Natural killer cell (primary cell): ENCODE measurements around the gene UROC1. TPM values are rescaled to one million over a fixed set of nuclear protein-coding genes. Genes with fewer than 3 reads are reported as not detected.

Source experiments
- ATAC-seq, 3 donors: fragments of 150-1000 bp in 2 of 3; fragments of 200-7000 bp in 1 of 3; cut with Tn5 transposase; 1 replicate in 1 of 3; 2 replicates in 2 of 3; pipeline ENCODE4 v1.10.0; 2021; ENCODE audit warnings: mild to moderate bottlenecking in 2 of 3, moderate library complexity in 2 of 3
- DNase-seq, 2 donors: peaks; one replicate each; pipeline versions ENCODE4 v3.0.0 to v3.0.0-alpha.2; 2013 to 2021; ENCODE audit warnings: mixed read lengths in 1 of 2
- H3K27ac ChIP-seq: one replicate; pipeline ENCODE4 v1.5.1; 2013; ENCODE audit warnings: mild to moderate bottlenecking, low read length
- H3K27me3 ChIP-seq: one replicate; pipeline ENCODE4 v1.6.1; 2013; ENCODE audit warnings: low read length; ENCODE audit not compliant: control insufficient read depth, insufficient read depth
- H3K36me3 ChIP-seq: one replicate; pipeline ENCODE4 v1.6.1; 2013; ENCODE audit warnings: low read length; ENCODE audit not compliant: control insufficient read depth, insufficient read depth
- H3K4me1 ChIP-seq: one replicate; pipeline ENCODE4 v1.6.1; 2013; ENCODE audit warnings: low read length; ENCODE audit not compliant: control insufficient read depth, insufficient read depth
- H3K4me3 ChIP-seq: one replicate; pipeline ENCODE4 v1.5.1; 2013; ENCODE audit warnings: low read length
- H3K9me3 ChIP-seq: one replicate; pipeline ENCODE4 v1.6.1; 2013; ENCODE audit warnings: low read length; ENCODE audit not compliant: control insufficient read depth, insufficient read depth
- H3K27ac Mint-ChIP-seq, 2 donors: one replicate each; pipeline ENCODE4 v1.8.0; 2022; ENCODE audit warnings: mild to moderate bottlenecking in 2 of 2, mixed read lengths in 2 of 2, moderate library complexity in 1 of 2
- H3K27me3 Mint-ChIP-seq, 2 donors: one replicate each; pipeline ENCODE4 v1.8.0; 2022; ENCODE audit warnings: low read depth in 2 of 2, mixed read lengths in 2 of 2
- H3K36me3 Mint-ChIP-seq: one replicate; pipeline ENCODE4 v1.8.0; 2022; ENCODE audit warnings: mixed read lengths
- H3K4me1 Mint-ChIP-seq, 2 donors: one replicate each; pipeline ENCODE4 v1.8.0; 2022; ENCODE audit warnings: mixed read lengths in 2 of 2
- H3K4me3 Mint-ChIP-seq: one replicate; pipeline ENCODE4 v1.8.0; 2022; ENCODE audit warnings: mild to moderate bottlenecking, moderate library complexity, mixed read lengths
- H3K9me3 Mint-ChIP-seq, 2 donors: one replicate each; pipeline ENCODE4 v1.8.0; 2022; ENCODE audit warnings: mixed read lengths in 2 of 2
- WGBS: methylation state at CpG from one replicate; pipeline ENCODE4 v1.1.7; 2013; ENCODE audit warnings: missing lambda C conversion rate; ENCODE audit not compliant: insufficient coverage; 5-methylcytosine and 5-hydroxymethylcytosine counted together
- intact Hi-C: fragments of 100-400 bp; cut with micrococcal nuclease; formaldehyde crosslinking; loops from one replicate; pipeline ENCODE4 v1.14.2; 2022
- total RNA-seq, 4 donors: library from RNA; stranded (reverse); fragments of 120-200 nt in 1 of 4; gene quantifications; one replicate each; pipeline versions ENCODE4 v1.2.3 to v1.2.4, GENCODE V29; 2013 to 2022
- TF ChIP-seq, protein P1 (sequence below): fragments of 200-600 bp; IDR thresholded peaks from one replicate; pipeline ENCODE4 v1.8.0; 2022; ENCODE audit warnings: antibody characterized with exemption

The UROC1 gene
- total RNA-seq, 3 donors from 2014 or later (not counting 1 experiment from before 2014, with no cell fraction given), result not detected

DNA sequence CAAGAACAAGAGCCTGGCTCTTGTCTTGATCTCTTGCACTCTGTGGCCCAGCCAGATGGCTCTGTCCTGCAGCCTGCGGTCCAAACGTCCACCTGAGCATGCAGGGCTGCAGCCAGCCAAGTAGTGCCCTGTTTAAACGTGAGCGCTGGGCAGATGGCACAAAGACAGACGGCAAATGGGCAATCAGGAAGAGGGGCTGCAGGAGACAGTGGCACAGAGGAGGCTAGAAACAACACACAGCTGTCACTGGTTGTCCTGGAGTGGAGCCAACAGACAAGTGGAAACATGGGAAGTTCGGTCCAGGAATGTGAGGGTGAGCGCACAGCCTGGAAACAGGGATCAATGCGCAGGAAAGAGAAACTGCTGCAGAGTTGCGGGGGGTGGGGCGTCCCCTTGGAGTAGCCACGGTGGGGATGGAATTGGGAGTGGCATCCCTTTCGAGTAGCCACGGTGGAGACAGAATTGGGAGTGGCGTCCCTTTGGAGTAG is 31.2 kb downstream of the UROC1 start:
- H3K27me3 ChIP-seq, result no peaks in the 10 kb centered on the region
- H3K4me1 ChIP-seq, result peaks cover 13% of the 10 kb centered on the region

GRCh38 chr3:126485956-126486355 is 31.6 kb downstream of the UROC1 start:
- Mint-ChIP-seq H3K9me3 (no peaks in the 10 kb centered on the region), H3K36me3 (no peaks in the 10 kb centered on the region), H3K27ac (no peak overlapping the region), H3K4me3 (no peak overlapping the region), H3K4me1 (peaks cover 0 to 12% of the 10 kb centered on the region in 2 donors), H3K27me3 (no peaks in the 10 kb centered on the region)
- TF ChIP-seq, protein P1, sequence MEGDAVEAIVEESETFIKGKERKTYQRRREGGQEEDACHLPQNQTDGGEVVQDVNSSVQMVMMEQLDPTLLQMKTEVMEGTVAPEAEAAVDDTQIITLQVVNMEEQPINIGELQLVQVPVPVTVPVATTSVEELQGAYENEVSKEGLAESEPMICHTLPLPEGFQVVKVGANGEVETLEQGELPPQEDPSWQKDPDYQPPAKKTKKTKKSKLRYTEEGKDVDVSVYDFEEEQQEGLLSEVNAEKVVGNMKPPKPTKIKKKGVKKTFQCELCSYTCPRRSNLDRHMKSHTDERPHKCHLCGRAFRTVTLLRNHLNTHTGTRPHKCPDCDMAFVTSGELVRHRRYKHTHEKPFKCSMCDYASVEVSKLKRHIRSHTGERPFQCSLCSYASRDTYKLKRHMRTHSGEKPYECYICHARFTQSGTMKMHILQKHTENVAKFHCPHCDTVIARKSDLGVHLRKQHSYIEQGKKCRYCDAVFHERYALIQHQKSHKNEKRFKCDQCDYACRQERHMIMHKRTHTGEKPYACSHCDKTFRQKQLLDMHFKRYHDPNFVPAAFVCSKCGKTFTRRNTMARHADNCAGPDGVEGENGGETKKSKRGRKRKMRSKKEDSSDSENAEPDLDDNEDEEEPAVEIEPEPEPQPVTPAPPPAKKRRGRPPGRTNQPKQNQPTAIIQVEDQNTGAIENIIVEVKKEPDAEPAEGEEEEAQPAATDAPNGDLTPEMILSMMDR, result no peak
- Histone ChIP-seq H3K27ac (no peak overlapping the region), H3K9me3 (no peaks in the 10 kb centered on the region), H3K36me3 (no peaks in the 10 kb centered on the region), H3K4me3 (no peak overlapping the region), H3K27me3 (no peaks in the 10 kb centered on the region), H3K4me1 (peaks cover 13% of the 10 kb centered on the region)
- no peak for ATAC-seq
- DNase-seq, result no peak
- 96% methylated on average over 9 of the region's 9 CpGs for WGBS
- intact Hi-C loops, result no loop called here

More for the DNA sequence above, 31.2 kb downstream of the UROC1 start:
- Mint-ChIP-seq H3K27me3 (no peaks in the 10 kb centered on the region), H3K27ac (no peak overlapping the region), H3K36me3 (no peaks in the 10 kb centered on the region), H3K4me3 (no peak overlapping the region), H3K9me3 (no peaks in the 10 kb centered on the region), H3K4me1 (peaks cover 0 to 12% of the 10 kb centered on the region in 2 donors)
- WGBS, result 95% methylated on average over 14 of the region's 14 CpGs
- no peak for DNase-seq
- Histone ChIP-seq H3K4me3 (no peak overlapping the region), H3K36me3 (no peaks in the 10 kb centered on the region), H3K9me3 (no peaks in the 10 kb centered on the region), H3K27ac (no peak overlapping the region)
- no peak for ATAC-seq
- TF ChIP-seq, protein P1, result no peak
- intact Hi-C loops, result no loop called here

- no peaks in the 10 kb centered on the region for H3K27me3 Mint-ChIP-seq
- Histone ChIP-seq H3K27ac (no peak overlapping the region), H3K27me3 (no peaks in the 10 kb centered on the region), H3K4me3 (no peak overlapping the region), H3K36me3 (no peaks in the 10 kb centered on the region), H3K9me3 (no peaks in the 10 kb centered on the region), H3K4me1 (peaks cover 13% of the 10 kb centered on the region)
- H3K9me3 Mint-ChIP-seq, result no peaks in the 10 kb centered on the region
- TF ChIP-seq, protein P1, result no peak
- intact Hi-C loops, result no loop called here
- ATAC-seq, result no peak
- H3K4me1 Mint-ChIP-seq, result peaks cover 0 to 12% of the 10 kb centered on the region in 2 donors
- no peak overlapping the region for H3K4me3 Mint-ChIP-seq
- WGBS, result 85% methylated on average over 8 of the region's 8 CpGs
- H3K36me3 Mint-ChIP-seq, result no peaks in the 10 kb centered on the region
- H3K27ac Mint-ChIP-seq, result no peak overlapping the region
- DNase-seq, result no peak
Observed at GRCh38 chr3:126485176-126485897, 32.2 kb downstream of the UROC1 start.
